HG03045 (cell line): Measurements from ENCODE around the gene ARIH2.

ENCODE experiments used
- ATAC-seq: cut with Tn5 transposase; IDR thresholded peaks from one replicate; pipeline ENCODE4 v1.9.1; 2021; ENCODE audit warnings: mild to moderate bottlenecking, moderate library complexity; ENCODE audit not compliant: unreplicated experiment

Gene ARIH2

DNA sequence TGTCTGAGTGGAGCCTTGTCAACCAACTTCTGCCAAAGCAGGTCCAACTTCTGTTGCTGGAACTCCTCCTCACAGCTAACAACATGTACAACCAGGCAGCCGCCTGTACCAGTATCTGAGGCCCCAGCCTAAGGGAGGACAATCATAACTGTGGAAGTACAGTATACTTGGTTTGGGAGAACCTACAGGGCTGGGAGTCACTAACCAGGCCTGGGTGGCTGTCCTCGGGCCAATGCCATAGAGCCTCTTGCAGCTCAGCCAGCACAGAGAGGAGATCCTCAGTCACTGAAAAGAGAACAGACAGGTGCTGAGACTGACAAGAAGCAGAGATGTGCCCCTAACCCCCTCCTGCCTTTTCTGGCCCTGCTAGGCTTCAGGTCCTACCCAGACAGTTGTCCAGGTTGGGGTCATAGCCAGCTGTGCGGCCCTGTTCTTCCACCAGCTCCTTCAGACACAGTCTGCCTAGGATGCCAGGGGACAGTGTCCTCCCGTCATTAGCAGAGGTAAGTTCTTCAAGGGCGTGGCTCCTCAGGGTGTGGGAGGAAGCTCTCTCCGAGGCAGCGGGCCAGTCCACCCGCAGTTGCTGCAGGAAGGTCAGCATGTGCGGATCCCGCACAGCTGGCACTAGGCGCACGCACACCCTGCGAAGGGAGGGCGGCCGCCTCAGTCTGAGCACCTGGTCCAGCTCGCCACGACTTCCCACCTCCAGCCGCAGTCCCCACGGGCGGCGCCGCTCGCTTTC is 98.8 kb downstream of the ARIH2 start:
- ATAC-seq: no peak

DNA sequence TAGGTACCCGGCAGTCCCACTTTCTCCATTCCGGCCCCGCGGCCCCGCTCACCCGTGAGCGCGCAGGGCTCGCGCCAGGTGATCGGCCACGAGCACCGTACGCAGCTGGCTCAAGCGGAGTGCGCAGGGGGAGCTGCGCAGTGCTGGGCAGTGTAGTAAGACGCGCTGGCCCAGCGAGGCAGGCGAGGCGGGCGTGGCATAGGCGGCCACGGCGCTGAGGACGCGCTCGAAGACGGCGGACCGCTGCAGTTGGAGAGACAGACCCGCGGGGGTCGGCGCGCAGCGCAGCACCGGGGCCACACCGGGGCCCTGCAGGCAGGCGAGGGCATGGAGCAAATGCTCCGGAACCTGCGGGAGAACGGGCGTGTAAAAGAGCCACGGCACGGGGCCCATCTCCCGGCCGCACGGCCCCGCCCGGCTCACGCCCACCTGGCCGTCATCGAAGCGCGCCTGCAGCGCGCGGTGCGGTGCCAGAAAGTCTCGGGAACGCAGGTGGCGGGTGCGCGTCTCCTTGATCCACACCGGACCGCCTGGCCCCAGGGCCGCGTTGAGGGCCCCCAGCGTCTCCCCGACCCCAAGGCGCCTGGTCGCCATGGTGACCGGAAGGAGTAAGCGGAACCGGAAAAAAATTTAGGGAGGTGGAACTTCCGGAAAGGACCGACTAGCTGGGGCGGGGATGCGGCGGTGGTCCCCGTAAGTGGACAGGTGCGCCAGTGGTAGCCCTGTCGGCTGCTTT is 99.5 kb downstream of the ARIH2 start, which contains the start of gene DALRD3:
TSS of gene DALRD3 (minus strand) at position 610 of the 736 bp plus-strand sequence. CDS start at position 594, 16 bp downstream.
- no peak for ATAC-seq

DNA sequence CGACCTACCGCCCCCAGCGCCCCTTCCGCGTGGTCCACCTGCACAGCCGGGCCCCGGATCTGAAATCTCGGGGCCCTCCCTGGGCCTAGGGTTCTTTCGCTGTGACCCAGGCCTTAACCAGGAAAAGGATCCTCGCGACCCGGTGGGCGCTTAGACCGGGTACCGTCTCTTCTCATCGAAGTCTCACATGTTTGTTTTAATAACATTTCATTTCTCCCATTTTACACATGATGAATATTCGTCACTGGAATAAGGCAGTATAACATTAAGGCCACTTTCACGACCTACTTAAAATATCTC is 100.0 kb downstream of the ARIH2 start:
- no peak for ATAC-seq

DNA sequence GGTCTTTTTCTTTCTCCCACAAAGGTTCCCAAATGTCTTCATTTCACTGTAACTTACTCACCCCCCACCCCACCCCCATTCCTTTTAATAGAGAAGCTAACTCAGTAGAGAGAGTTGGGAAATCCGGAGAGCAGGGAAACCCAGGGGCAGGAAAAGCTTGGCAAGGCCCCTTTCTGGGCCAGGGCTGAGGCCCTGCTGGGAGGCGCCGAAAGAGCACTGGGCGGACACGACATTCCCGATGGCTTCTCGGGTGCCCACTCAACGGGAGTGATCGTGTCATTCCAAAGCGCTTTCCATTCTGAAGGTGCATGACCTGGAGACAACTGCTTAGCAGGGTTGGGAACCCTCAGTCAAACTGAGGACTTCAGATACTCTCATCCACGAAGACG is 101.3 kb downstream of the ARIH2 start:
- no peak for ATAC-seq

DNA sequence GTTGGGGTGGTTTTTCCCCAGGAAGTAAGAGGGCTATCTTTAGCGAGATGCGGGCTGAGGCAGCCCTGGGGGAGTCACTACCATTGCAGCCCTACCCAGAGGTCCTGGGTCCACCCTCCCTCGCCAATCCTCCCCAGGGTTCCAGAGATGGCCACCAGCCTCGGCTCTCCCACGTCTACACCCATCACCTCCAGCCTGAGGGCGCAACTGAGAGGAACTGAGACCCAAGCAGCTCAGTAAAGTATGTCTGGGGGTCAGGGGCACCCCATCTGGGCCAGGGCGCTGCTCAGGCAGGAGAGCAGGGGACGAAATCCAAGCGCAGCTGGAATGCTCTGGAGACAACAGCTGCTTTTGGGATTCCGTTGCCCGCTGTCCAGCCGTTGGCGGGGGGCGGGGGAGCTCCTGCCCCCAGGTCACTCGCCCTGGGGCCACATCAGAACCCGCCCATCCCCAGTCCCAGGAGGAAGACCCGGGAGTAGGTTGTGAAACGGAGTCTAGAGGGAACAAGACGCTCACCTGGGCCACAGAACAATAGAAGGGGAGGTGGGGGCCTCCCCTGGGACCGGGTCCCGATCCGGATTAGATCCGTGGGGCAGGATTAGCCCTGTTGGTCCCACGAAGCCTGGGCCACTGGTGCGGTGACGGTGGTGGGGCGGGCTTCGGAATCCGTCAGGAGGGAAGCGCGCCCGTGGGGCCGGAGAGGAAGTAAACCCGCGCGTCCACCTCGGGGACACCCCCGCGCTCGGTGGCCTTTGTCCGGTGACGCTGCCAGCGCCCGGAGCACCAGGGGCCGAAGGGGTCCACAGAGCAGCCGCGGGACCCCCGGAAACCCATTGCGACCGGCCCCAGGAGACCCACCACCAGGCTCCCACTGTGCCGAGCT is 101.9 kb downstream of the ARIH2 start:
- peak; percentile 6 for ATAC-seq

DNA sequence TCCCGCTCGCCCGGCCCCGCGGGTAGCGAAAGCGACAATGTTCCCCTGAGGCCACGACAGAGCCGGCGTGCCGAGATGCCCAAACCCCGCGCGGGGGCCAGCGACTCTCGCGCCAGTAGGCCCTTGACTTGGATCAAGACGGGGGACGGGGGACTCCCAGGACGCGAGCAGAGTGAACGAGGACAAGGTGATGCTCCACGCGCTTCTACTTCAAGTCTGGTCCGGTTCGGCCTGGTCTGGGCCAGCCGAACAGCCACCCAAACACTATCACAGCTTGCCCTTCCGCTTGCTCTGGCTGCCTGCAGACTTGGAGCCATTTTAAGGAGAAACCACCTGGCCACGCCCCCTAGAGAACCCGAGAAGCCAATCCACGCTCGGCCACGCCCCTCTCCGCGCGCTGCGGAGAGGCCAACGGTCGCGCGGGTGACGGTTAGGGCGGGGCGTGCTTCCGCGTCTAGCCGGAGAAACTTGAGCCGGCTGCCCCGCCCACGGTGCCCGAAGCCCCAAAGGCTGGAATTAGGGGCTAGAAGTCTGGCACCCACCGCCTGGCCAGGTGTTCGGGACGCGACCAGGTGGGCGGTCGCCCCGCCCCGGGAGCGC is 102.7 kb downstream of the ARIH2 start:
- peak; percentile 54 for ATAC-seq

DNA sequence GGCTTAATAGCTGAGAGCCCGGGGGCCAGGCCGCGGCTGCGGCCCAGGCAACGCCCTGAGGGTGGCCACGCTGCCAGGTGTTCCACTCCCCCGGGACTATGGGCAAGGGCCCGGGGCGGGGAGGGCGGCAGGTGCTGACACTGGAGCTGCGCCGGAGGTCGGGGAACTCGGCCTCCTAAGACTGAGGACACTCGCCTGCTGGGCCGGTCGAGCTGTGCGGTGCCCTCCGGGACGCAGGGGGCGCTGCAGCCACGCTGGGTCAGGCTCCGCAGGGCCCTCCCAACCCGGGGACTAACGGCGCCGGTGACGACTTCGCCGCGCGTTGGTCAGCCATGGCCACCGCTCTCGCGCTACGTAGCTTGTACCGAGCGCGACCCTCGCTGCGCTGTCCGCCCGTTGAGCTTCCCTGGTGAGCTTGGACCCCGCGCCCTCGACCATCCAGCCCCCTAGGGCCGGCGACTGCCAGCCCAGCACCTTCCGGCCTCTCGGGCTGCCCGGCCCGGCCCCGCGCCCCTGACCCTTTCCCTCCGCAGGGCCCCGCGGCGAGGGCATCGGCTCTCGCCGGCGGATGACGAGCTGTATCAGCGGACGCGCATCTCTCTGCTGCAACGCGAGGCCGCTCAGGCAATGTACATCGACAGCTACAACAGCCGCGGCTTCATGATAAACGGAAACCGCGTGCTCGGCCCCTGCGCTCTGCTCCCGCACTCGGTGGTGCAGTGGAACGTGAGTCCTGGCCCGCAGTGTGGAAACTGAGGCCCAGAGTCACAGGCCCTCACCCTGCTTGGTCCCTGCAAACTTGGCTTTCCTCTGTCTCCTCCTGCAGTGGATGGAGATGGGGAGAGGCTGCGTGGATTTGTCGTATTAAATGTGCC is 103.4 kb downstream of the ARIH2 start, which contains the start of gene NDUFAF3:
TSS of gene NDUFAF3 (plus strand) at position 309 of the 875 bp plus-strand sequence. CDS start at position 333, 24 bp downstream.
- ATAC-seq: peak; percentile 50

DNA sequence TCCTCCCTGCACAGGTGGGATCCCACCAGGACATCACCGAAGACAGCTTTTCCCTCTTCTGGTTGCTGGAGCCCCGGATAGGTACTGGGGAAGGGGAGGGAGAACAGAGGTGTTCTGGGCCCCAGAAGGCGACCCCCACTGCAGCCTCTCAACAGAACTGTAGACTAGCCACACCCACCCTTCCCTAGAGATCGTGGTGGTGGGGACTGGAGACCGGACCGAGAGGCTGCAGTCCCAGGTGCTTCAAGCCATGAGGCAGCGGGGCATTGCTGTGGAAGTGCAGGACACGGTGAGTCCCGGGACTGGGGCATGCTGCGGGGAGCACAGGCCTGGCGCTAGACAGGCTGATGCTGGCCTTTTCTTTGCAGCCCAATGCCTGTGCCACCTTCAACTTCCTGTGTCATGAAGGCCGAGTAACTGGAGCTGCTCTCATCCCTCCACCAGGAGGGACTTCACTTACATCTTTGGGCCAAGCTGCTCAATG is 104.1 kb downstream of the ARIH2 start:
- no peak for ATAC-seq

DNA sequence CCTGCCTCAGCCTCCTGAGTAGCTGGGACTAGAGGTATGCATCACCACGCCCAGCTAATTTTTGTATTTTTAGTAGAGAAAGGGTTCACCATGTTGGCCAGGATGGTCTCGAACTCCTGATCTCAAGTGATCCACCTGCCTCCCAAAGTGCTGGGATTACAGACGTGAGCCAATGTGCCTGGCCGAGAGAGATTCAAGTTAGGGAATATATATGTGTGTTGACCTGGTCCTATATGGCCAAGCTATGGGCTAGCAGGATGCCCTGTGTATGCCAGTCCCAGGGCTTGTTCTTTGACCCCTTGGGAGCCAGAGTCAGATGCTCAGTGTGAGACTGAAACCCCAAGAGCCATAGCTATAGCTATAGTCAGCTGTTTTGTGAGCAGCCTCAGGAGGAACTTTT is 105.1 kb downstream of the ARIH2 start:
- no peak for ATAC-seq

DNA sequence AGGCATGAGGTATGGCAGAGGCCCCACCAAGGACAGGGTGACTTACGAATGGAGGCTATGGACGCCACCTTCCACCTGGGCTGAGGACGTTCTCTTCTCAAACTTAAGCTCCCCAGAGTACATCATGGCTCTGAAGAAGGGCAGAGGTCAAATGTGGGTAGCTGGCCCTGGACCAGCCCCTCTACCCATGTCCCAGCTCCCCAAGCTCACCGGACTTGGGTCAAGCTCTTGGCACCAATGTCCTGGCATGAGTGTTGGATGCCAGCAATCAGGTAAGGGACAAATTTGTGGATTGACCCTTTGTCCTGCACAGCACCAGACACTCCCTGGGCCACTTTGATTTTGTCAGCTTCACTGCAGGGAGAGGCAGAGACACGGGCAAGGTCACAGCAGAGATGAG is 105.8 kb downstream of the ARIH2 start:
- no peak for ATAC-seq

DNA sequence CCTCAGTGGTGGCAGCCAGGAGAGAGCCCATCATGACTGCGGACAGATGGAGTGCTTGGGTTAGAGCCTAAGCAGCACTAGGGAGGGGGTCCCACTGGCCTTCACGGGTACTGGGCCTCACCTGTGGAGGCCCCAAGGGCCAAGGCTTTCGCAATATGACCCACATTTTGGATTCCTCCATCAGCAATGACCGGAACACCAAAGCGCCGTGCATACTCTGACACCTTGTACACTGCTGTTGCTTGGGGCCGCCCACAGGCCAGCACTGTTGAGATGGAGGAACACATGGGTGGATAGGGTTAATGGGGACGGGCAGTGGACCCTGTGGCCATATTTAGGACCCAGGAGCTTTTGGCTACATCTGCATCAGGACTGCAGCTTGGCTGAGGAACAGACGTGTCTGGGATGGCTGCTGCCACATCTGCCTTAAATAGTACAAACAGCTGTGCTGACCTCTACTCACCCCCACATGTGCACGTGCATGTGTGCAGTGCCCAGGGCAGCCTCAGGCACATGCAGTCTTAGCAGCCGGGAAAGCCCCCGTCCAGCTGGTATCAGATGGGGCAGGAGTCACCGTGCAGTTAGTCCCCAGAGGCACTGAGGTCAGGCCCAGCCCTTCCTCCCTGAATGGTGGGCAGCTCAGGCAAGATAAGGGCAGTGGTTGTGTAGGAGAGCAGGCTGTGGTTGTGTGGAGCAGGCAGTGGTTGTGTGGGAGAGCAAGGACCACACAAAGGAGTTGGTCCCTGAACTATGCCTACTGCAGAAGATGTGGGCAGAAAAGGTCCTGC is 106.6 kb downstream of the ARIH2 start:
- ATAC-seq: no peak

DNA sequence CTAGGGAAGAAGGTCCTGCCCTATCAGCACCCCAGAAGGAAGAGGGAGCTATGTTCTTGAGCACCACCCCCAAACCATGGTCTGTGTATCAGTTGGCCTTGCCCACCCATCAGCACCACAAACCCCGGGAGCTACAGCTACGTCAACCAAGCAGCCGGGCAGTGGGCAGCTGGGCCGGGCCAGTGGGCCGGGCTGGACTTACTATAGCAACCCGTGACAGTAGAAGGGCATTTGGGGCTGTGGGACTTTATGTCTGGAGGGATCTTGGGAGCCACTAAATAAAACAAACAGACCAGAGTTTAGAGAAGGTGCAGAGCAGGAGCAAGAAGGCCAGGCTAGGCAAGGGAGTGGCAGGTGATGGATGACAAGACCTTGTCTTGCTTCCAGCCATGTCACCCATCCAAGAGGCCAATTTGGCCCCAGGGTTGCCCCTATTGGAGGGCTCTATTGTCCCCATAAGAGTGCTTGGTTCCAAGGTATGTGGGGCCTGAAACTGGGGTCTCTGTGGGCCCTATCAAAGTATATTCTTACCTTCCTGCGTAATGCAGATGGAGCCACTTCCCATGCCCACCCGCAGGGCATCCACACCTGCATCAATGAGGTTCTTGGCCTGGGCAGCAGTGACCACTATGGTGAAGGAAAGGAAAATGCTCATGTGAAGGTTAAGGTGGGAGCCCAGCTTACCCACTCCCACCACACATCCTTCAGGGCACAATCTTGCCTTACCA is 107.3 kb downstream of the ARIH2 start:
- no peak for ATAC-seq

GRCh38 chr3:49026536-49026935 is 107.9 kb downstream of the ARIH2 start:
- ATAC-seq: no peak

- ATAC-seq: no peak
Observed at GRCh38 chr3:49027634-49028033, 109.0 kb downstream of the ARIH2 start.

DNA sequence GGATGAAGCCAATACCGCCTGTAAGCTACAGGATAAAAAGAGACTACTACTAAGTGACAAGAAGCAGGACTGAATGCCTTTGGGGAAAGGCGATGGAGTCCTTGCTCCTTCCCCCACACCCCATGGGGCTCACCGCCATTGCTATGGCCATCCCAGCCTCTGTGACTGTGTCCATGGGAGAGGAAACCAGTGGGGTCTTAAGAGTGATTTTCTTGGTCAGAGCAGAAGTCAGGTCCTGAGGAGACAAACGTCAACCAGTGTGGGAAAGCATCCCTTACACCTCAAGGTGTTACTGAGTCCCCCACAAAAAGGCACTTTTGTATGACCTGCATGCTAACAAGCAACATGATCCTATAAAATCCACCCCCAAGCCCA is 109.6 kb downstream of the ARIH2 start:
- no peak for ATAC-seq

DNA sequence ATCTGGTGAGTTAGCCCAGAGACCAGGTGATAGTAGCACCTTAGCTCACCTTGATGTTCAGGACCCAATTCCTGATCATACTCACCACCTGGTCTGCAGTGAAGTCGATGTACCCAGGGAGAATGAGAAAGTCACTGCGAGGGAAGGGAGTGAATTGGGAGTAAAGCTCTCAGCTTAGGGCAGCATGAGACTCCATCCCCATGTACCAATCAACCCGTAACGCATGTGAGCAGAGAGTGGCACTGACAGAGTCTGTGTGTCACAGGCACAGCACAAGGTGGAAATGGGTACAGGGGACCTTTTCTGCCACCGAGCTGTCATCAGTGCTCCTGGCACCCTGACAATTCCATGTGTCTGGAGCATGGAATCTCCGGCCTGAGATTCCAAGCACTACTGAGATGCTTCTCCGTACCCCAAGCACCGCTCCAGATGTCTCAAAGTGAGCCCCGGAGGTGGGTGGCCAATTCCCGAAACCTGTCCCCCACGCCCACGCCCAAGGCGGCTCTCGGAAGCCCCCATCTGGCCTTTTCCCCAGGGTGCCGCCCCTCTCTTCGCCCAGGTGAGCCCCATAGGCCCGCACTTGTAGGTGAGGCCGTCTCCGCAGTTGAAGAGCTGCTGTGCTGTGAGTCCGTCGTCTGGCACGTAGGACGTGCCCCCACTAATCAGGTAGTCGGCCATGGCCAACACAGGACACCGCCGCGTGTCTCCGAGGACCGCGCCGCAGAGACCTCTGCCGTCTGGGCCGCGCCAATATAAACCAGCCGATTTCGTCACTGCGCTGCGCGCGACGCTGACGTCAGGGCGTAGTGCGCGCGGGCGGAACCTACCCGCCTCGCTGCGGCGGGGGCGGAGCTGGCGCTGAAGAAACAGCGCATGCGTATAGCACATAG is 110.3 kb downstream of the ARIH2 start, which contains the start of gene IMPDH2:
TSS of gene IMPDH2 (minus strand) at position 726 of the 890 bp plus-strand sequence. CDS start at position 678, 48 bp downstream.
- ATAC-seq: peak; percentile 90

DNA sequence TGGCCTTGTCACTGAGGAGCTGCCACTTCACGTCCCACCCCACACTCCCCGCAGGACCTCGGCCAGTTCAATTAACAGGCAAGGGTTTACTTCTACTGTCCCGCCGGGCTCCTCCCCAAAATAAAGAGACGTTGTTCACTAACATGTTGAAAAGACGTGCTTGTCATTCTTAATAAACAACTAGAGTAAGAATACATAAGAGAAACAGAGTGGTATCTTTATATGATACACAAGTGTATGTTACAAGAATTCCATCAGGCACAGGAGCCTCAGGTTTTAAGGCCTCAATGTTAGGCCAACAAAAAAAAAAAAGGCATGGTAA is 110.9 kb downstream of the ARIH2 start:
- ATAC-seq: no peak
